Ovary (tissue), 3 donors: Measurements from ENCODE around the gene OR5H1.

Experiments
- EP300 ChIP-seq: sonication (generic); formaldehyde crosslinking; IDR thresholded peaks from one replicate; pipeline ENCODE4 v1.6.1; 2017; ENCODE audit warnings: antibody characterized with exemption
- TF ChIP-seq, protein P1 (sequence below), 3 donors: fragments of 450-650 bp in 2 of 3; fragments of 200-600 bp in 1 of 3; IDR thresholded peaks; one replicate each; pipeline versions ENCODE4 v1.5.1 to v1.8.0; 2016 to 2022; ENCODE audit warnings: antibody characterized with exemption in 3 of 3, mild to moderate bottlenecking in 1 of 3
- donor health status: DM: no; HTN: no; CAD: no.

DNA sequence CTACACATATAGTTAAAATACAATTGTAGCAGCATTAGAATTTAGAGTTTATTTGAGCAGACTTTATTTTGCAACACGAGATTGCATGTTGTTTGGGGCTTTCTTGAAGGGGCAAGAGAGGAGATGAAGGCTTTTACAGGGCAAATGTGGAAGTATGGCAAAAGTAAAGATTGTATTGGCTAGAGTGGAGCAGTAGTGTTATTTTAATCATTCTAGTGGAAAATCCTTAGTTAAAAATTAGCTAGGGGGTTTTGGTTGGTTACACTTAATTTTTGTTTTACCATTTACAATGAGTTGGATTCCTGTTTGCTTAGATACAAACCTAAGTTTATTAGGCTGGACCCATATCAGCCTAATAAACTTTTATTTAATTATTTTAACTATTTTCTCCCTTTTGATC lies 40.5 kb downstream of the OR5H1 start:
- TF ChIP-seq, protein P1, sequence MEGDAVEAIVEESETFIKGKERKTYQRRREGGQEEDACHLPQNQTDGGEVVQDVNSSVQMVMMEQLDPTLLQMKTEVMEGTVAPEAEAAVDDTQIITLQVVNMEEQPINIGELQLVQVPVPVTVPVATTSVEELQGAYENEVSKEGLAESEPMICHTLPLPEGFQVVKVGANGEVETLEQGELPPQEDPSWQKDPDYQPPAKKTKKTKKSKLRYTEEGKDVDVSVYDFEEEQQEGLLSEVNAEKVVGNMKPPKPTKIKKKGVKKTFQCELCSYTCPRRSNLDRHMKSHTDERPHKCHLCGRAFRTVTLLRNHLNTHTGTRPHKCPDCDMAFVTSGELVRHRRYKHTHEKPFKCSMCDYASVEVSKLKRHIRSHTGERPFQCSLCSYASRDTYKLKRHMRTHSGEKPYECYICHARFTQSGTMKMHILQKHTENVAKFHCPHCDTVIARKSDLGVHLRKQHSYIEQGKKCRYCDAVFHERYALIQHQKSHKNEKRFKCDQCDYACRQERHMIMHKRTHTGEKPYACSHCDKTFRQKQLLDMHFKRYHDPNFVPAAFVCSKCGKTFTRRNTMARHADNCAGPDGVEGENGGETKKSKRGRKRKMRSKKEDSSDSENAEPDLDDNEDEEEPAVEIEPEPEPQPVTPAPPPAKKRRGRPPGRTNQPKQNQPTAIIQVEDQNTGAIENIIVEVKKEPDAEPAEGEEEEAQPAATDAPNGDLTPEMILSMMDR (IDR thresholded peaks at IDR 0.05), result no peak
- TF ChIP-seq EP300, result no peak
